ENCODE measurements around the gene RUFY1. TPM values are rescaled to one million over a fixed set of nuclear protein-coding genes. Genes with fewer than 3 reads are reported as not detected.
"Not testable (repeated sequence)": the region's sequence is repeated elsewhere in the genome, so short reads cannot be mapped to it uniquely, and the experiment has no call there.

Gene RUFY1
- total RNA-seq, 1 donor from 2014 or later, result 41.9 TPM

GRCh38 chr5:179536676-179537075, 13.7 kb upstream of the RUFY1 start:
- DNase-seq (ENCODE audit: low spot score), result no peak

GRCh38 chr5:179542170-179542569, 8.2 kb upstream of the RUFY1 start:
- DNase-seq (ENCODE audit: low spot score), result no peak

- DNase-seq (ENCODE audit: low spot score), result not testable (repeated sequence)
Measured at GRCh38 chr5:179543275-179543674, 7.1 kb upstream of the RUFY1 start.

- no peak for DNase-seq (ENCODE audit: low spot score)
Measured at GRCh38 chr5:179553006-179553405, 2.7 kb downstream of the RUFY1 start.

GRCh38 chr5:179553875-179554274, 3.5 kb downstream of the RUFY1 start:
- DNase-seq (ENCODE audit: low spot score), result no peak

- DNase-seq (ENCODE audit: low spot score), result no peak
Measured at GRCh38 chr5:179554981-179555380, 4.6 kb downstream of the RUFY1 start.

- not testable (repeated sequence) for DNase-seq (ENCODE audit: low spot score)
Measured at GRCh38 chr5:179558261-179558799, 8.0 kb downstream of the RUFY1 start.

GRCh38 chr5:179558932-179559283, 8.6 kb downstream of the RUFY1 start:
- DNase-seq (ENCODE audit: low spot score), result no peak

GRCh38 chr5:179559284-179560252, 9.2 kb downstream of the RUFY1 start:
- peak; percentile 100 for DNase-seq (ENCODE audit: low spot score)

- no peak for DNase-seq (ENCODE audit: low spot score)
Measured at GRCh38 chr5:179564526-179564925, 14.2 kb downstream of the RUFY1 start.

GRCh38 chr5:179568721-179569120, 18.4 kb downstream of the RUFY1 start:
- no peak for DNase-seq (ENCODE audit: low spot score)

- DNase-seq (ENCODE audit: low spot score), result no peak
Measured at GRCh38 chr5:179572386-179572785, 22.0 kb downstream of the RUFY1 start.

GRCh38 chr5:179577286-179577960, 27.1 kb downstream of the RUFY1 start:
- no peak for DNase-seq (ENCODE audit: low spot score)

GRCh38 chr5:179585941-179586401, 35.6 kb downstream of the RUFY1 start:
- no peak for DNase-seq (ENCODE audit: low spot score)

GRCh38 chr5:179588166-179588565, 37.8 kb downstream of the RUFY1 start:
- no peak for DNase-seq (ENCODE audit: low spot score)

GRCh38 chr5:179595916-179596315, 45.6 kb downstream of the RUFY1 start:
- no peak for DNase-seq (ENCODE audit: low spot score)

- DNase-seq (ENCODE audit: low spot score), result no peak
Measured at GRCh38 chr5:179596421-179596820, 46.1 kb downstream of the RUFY1 start.

GRCh38 chr5:179599100-179599499, 48.7 kb downstream of the RUFY1 start:
- no peak for DNase-seq (ENCODE audit: low spot score)

GRCh38 chr5:179599566-179599965, 49.2 kb downstream of the RUFY1 start:
- no peak for DNase-seq (ENCODE audit: low spot score)

GRCh38 chr5:179599973-179600372, 49.6 kb downstream of the RUFY1 start:
- no peak for DNase-seq (ENCODE audit: low spot score)

- DNase-seq (ENCODE audit: low spot score), result no peak
Measured at GRCh38 chr5:179601871-179602625, 51.7 kb downstream of the RUFY1 start.

- no peak for DNase-seq (ENCODE audit: low spot score)
Measured at GRCh38 chr5:179603308-179603707, 53.0 kb downstream of the RUFY1 start.
